HG02938 (cell line): Measurements from ENCODE around the gene DPP7.
"Not testable (repeated sequence)": the region's sequence is repeated elsewhere in the genome, so short reads cannot be mapped to it uniquely, and the experiment has no call there.

Source experiments
- ATAC-seq: cut with Tn5 transposase; IDR thresholded peaks from one replicate; pipeline ENCODE4 v1.9.1; 2021; ENCODE audit warnings: mild to moderate bottlenecking, moderate library complexity; ENCODE audit not compliant: unreplicated experiment

DPP7 gene

GRCh38 chr9:137148242-137148641 is 33.7 kb upstream of the DPP7 start:
- ATAC-seq, result no peak

- ATAC-seq, result no peak
These were observed 33.2 kb upstream of the DPP7 start for GRCh38 chr9:137147793-137148160.

- ATAC-seq, result no peak
These were observed 32.7 kb upstream of the DPP7 start for GRCh38 chr9:137147091-137147792.

GRCh38 chr9:137146527-137146918 is 32.0 kb upstream of the DPP7 start:
- no peak for ATAC-seq

GRCh38 chr9:137145731-137146526 is 31.4 kb upstream of the DPP7 start:
- ATAC-seq, result no peak

GRCh38 chr9:137143459-137143858 is 28.9 kb upstream of the DPP7 start:
- ATAC-seq, result no peak

- no peak for ATAC-seq
These were observed 27.7 kb upstream of the DPP7 start for GRCh38 chr9:137141976-137142936.

GRCh38 chr9:137141050-137141810 is 26.7 kb upstream of the DPP7 start:
- no peak for ATAC-seq

GRCh38 chr9:137140151-137141012 is 25.8 kb upstream of the DPP7 start:
- no peak for ATAC-seq

- ATAC-seq, result no peak
These were observed 25.1 kb upstream of the DPP7 start for GRCh38 chr9:137139468-137140150.

GRCh38 chr9:137138722-137139467 is 24.4 kb upstream of the DPP7 start, which contains the start of gene GRIN1:
GRIN1 (plus strand) TSS chr9:137139154; CDS start chr9:137139487, 333 bp downstream.
- no peak for ATAC-seq

GRCh38 chr9:137138058-137138721 is 23.7 kb upstream of the DPP7 start:
- no peak for ATAC-seq

GRCh38 chr9:137136881-137137607 is 22.5 kb upstream of the DPP7 start:
- no peak for ATAC-seq

GRCh38 chr9:137136261-137136880 is 21.8 kb upstream of the DPP7 start:
- no peak for ATAC-seq

GRCh38 chr9:137135154-137135553 is 20.6 kb upstream of the DPP7 start:
- not testable (repeated sequence) for ATAC-seq

- ATAC-seq, result no peak
These were observed 19.7 kb upstream of the DPP7 start for GRCh38 chr9:137134191-137134590.
